Upper lobe of left lung (tissue), 6 donors: ENCODE results near the gene KDM2A. TPM values are rescaled to one million over a fixed set of nuclear protein-coding genes. Genes with fewer than 3 reads are reported as not detected.
A peak's percentile ranks its signal among the peaks of the same experiment; 100 is the strongest.
"Not testable (repeated sequence)": the region's sequence is repeated elsewhere in the genome, so short reads cannot be mapped to it uniquely, and the experiment has no call there.

ENCODE experiments used
- ATAC-seq, 2 donors: fragments of 200-7000 bp; cut with Tn5 transposase; one replicate each; pipeline ENCODE4 v1.9.1; 2022; ENCODE audit warnings: mild to moderate bottlenecking in 2 of 2, moderate library complexity in 2 of 2; ENCODE audit not compliant: low FRiP score in 2 of 2
- DNase-seq, 2 donors: peaks; one replicate each; pipeline ENCODE4 v3.0.0-alpha.2; 2019 to 2020
- H3K27ac ChIP-seq, 4 donors: fragments of 200-600 bp; sonication (generic); one replicate each; pipeline ENCODE4 v1.5.1; 2016 to 2019
- H3K27me3 ChIP-seq, 4 donors: fragments of 200-600 bp; sonication (generic); one replicate each; pipeline ENCODE4 v1.5.1; 2017 to 2019
- H3K36me3 ChIP-seq, 4 donors: fragments of 200-600 bp; sonication (generic); one replicate each; pipeline ENCODE4 v1.5.1; 2016 to 2019
- H3K4me1 ChIP-seq, 4 donors: fragments of 200-600 bp; sonication (generic); one replicate each; pipeline ENCODE4 v1.5.1; 2018 to 2019
- H3K4me3 ChIP-seq, 4 donors: fragments of 200-600 bp; sonication (generic); one replicate each; pipeline ENCODE4 v1.5.1; 2017 to 2019; ENCODE audit warnings: mild to moderate bottlenecking in 2 of 4, moderate library complexity in 1 of 4
- H3K9me3 ChIP-seq, 4 donors: fragments of 200-600 bp; sonication (generic); one replicate each; pipeline ENCODE4 v1.5.1; 2018 to 2019
- CTCF ChIP-seq, 6 experiments: fragments of 450-650 bp in 4 of 6; fragments of 200-600 bp in 2 of 6; sonication (generic) in 2 of 6; IDR thresholded peaks; one replicate each; pipeline ENCODE4 v1.5.1; 2016 to 2019; ENCODE audit warnings: antibody characterized with exemption in 6 of 6
- EP300 ChIP-seq, 4 donors: sonication (generic); formaldehyde crosslinking; IDR thresholded peaks; one replicate each; pipeline ENCODE4 v1.5.1; 2017; ENCODE audit warnings: antibody characterized with exemption in 4 of 4, control low read depth in 2 of 4
- POLR2A ChIP-seq, 4 donors: fragments of 450-650 bp; IDR thresholded peaks; one replicate each; pipeline ENCODE4 v1.5.1; 2016 to 2017; ENCODE audit warnings: antibody characterized with exemption in 4 of 4, mild to moderate bottlenecking in 2 of 4
- POLR2AphosphoS5 ChIP-seq, 2 donors: sonication (generic); formaldehyde crosslinking; IDR thresholded peaks; one replicate each; pipeline ENCODE4 v1.5.1; 2017; ENCODE audit warnings: antibody characterized with exemption in 2 of 2
- WGBS, 2 donors: methylation state at CpG; one replicate each; pipeline ENCODE4 v1.1.5; 2017 to 2018; 5-methylcytosine and 5-hydroxymethylcytosine counted together
- total RNA-seq, 6 donors: library from RNA; depleted of rRNA in 4 of 6; stranded (reverse); fragments of >200 nt in 4 of 6; gene quantifications; one replicate each; pipeline versions ENCODE4 v1.1.0 to v1.2.1, GENCODE V29; 2016 to 2021
- donor health status: DM: no; HTN: no; CAD: no; lungs with moderate emphysema.
- donor health status: DM: no; HTN: yes; CAD: no; lungs with severe emphysema.

KDM2A gene
- total RNA-seq, 6 donors from 2014 or later = 63.1 to 229 (median 74.0) TPM

GRCh38 chr11:67179892-67180490 lies 60.9 kb downstream of the KDM2A start:
- ATAC-seq (no peak), DNase-seq (no peak)
- peaks cover 0 to 3% (median 1%) of the 10 kb centered on the region in 4 donors for H3K4me1 ChIP-seq
- TF ChIP-seq CTCF (IDR thresholded peaks at IDR 0.05) (no peak), EP300 (IDR thresholded peaks at IDR 0.05) (no peak), POLR2A (IDR thresholded peaks at IDR 0.05) (no peak), POLR2AphosphoS5 (IDR thresholded peaks at IDR 0.05) (no peak)
- H3K4me3 ChIP-seq = no peak overlapping the region
- H3K9me3 ChIP-seq = no peaks in the 10 kb centered on the region
- H3K36me3 ChIP-seq = peaks cover 8 to 54% (median 34%) of the 10 kb centered on the region in 4 donors
- 88 to 91% methylated on average over 5 of the region's 5 CpGs for WGBS, 2 donors
- H3K27ac ChIP-seq = no peak overlapping the region
- H3K27me3 ChIP-seq = no peaks in the 10 kb centered on the region

- 92 to 98% methylated on average over 2 of the region's 2 CpGs for WGBS, 2 donors
- Histone ChIP-seq H3K36me3 (peaks cover 0 to 13% (median 7%) of the 10 kb centered on the region in 4 donors), H3K4me3 (no peak overlapping the region), H3K27me3 (no peaks in the 10 kb centered on the region), H3K9me3 (no peaks in the 10 kb centered on the region), H3K4me1 (peaks cover 0 to 11% (median 0%) of the 10 kb centered on the region in 4 donors), H3K27ac (no peak overlapping the region)
- TF ChIP-seq EP300 (IDR thresholded peaks at IDR 0.05) (no peak), POLR2A (IDR thresholded peaks at IDR 0.05) (no peak), POLR2AphosphoS5 (IDR thresholded peaks at IDR 0.05) (no peak), CTCF (IDR thresholded peaks at IDR 0.05) (no peak)
- no peak for ATAC-seq
- DNase-seq = no peak
Observed at GRCh38 chr11:67194096-67194495, 75.0 kb downstream of the KDM2A start.

- Histone ChIP-seq H3K27me3 (no peaks in the 10 kb centered on the region), H3K4me3 (no peak overlapping the region), H3K9me3 (no peaks in the 10 kb centered on the region), H3K4me1 (no peaks in the 10 kb centered on the region), H3K27ac (no peak overlapping the region), H3K36me3 (peaks cover 3 to 31% (median 13%) of the 10 kb centered on the region in 4 donors)
- DNase-seq = no peak
- TF ChIP-seq CTCF (IDR thresholded peaks at IDR 0.05) = no peak
- TF ChIP-seq EP300 (IDR thresholded peaks at IDR 0.05) = no peak
- TF ChIP-seq POLR2AphosphoS5 (IDR thresholded peaks at IDR 0.05) = no peak
- no peak for TF ChIP-seq POLR2A (IDR thresholded peaks at IDR 0.05)
- peak in 1 of 2 donors; percentile 80 for ATAC-seq
- WGBS, 2 donors = 76 to 91% methylated on average over 6 of the region's 6 CpGs
Observed at GRCh38 chr11:67195971-67196456, 77.0 kb downstream of the KDM2A start.

GRCh38 chr11:67197606-67198005 lies 78.5 kb downstream of the KDM2A start:
- Histone ChIP-seq H3K4me1 (no peaks in the 10 kb centered on the region), H3K27me3 (no peaks in the 10 kb centered on the region), H3K27ac (no peak overlapping the region), H3K4me3 (no peak overlapping the region), H3K9me3 (no peaks in the 10 kb centered on the region), H3K36me3 (peaks cover 3 to 31% (median 13%) of the 10 kb centered on the region in 4 donors)
- ATAC-seq (no peak), DNase-seq (no peak)
- TF ChIP-seq POLR2AphosphoS5 (IDR thresholded peaks at IDR 0.05) (no peak), POLR2A (IDR thresholded peaks at IDR 0.05) (no peak), EP300 (IDR thresholded peaks at IDR 0.05) (no peak), CTCF (IDR thresholded peaks at IDR 0.05) (no peak)
- 80 to 89% methylated on average over 1 of the region's 1 CpG for whole genome bisulfite sequencing, 2 donors

GRCh38 chr11:67198781-67199180 lies 79.7 kb downstream of the KDM2A start:
- ATAC-seq = not testable (repeated sequence)
- peaks cover 3 to 27% (median 10%) of the 10 kb centered on the region in 4 donors for H3K36me3 ChIP-seq

More at GRCh38 chr11:67198781-67199180, 79.7 kb downstream of the KDM2A start:
- not testable (repeated sequence) for H3K27ac ChIP-seq, H3K4me1 ChIP-seq, H3K4me3 ChIP-seq, DNase-seq, H3K27me3 ChIP-seq, H3K9me3 ChIP-seq
- WGBS, 2 donors = 79 to 85% methylated on average over 3 of the region's 3 CpGs
